ENCODE results near the gene ALOXE3. TPM values are rescaled to one million over a fixed set of nuclear protein-coding genes. Genes with fewer than 3 reads are reported as not detected.

Gene ALOXE3
- total and polyA plus RNA-seq, 12 donors: not detected

DNA sequence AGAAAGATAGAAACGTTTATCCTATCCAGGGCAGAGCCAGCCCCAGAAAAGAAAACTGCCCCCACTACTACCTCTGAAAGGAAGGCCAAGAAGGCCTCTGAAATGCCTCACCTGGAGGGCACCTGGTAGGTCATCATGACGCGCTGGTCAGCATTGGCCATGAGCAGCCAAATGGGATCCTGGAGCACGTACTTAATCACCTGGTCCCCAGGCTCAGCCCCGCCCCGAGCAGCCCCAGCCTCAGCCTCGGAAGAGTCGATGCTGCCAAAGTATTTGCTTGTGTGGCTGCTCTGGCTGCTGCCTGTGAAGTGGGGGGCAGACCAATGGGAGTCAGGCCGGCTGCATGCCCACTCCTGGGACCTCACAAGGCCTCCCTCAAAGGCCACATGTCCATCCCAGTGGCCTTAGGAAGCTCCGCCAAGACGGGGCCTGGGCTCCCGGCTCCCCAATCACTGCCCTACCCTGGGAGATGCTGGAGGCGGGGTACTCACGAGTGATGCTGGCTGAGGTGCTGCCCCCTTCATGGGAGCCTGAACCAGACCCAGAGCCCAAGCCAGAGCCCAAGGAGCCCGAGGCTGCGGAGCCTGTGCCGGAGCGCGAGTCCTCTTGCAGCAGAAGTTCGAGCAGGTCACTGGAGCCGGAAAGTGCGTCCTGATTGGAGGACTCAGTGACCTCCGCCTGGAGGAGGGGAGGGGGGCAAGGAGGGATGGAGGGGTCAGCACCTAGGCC lies 24.0 kb upstream of the ALOXE3 start:
- Histone ChIP-seq H3K27ac (peak overlapping the region in 2 of 5 donors; percentile 4 to 90), H3K36me3 (replicated peaks in 1 of 2) (peaks cover 0 to 81% of the 10 kb centered on the region in 2 donors), H3K4me1 (replicated peaks in 1 of 2) (peaks cover 0 to 24% of the 10 kb centered on the region in 2 donors), H3K4me3 (no peak overlapping the region), H3K27me3 (no peaks in the 10 kb centered on the region), H3K9me3 (replicated peaks in 1 of 3) (no peaks in the 10 kb centered on the region)
- DNase-seq: peak in 4 of 7 donors; percentile 34 to 55 (median 38)
- WGBS, 4 donors: 72 to 86% (median 76%) methylated on average over 7 to 23 of the region's 23 CpGs
- TF ChIP-seq, protein P1, sequence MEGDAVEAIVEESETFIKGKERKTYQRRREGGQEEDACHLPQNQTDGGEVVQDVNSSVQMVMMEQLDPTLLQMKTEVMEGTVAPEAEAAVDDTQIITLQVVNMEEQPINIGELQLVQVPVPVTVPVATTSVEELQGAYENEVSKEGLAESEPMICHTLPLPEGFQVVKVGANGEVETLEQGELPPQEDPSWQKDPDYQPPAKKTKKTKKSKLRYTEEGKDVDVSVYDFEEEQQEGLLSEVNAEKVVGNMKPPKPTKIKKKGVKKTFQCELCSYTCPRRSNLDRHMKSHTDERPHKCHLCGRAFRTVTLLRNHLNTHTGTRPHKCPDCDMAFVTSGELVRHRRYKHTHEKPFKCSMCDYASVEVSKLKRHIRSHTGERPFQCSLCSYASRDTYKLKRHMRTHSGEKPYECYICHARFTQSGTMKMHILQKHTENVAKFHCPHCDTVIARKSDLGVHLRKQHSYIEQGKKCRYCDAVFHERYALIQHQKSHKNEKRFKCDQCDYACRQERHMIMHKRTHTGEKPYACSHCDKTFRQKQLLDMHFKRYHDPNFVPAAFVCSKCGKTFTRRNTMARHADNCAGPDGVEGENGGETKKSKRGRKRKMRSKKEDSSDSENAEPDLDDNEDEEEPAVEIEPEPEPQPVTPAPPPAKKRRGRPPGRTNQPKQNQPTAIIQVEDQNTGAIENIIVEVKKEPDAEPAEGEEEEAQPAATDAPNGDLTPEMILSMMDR (IDR thresholded peaks at IDR 0.05): no peak
- TF ChIP-seq POLR2A (IDR thresholded peaks at IDR 0.05): no peak
- intact Hi-C loops (cut with DNase I): no loop called here

DNA sequence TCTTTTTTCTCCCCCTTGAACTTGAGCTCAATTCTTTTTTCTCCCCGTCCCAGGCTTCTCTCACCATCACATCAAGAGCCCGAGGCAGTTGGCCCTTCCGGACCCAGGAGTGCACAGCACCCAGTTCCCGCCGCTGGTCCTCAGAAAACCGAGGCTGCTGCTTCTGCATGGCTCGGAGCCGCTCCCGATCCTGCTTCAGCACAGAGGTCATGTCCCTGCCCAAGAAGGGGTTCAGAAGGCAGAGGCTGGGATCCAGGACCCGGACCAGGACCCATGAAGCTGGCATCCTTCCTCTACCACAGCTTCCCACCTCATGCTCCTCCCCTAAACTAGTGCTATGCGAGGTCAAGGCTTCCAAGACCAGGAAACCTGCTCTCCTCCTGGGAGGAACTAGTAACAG lies 23.4 kb upstream of the ALOXE3 start:
- DNase-seq: peak in 3 of 7 donors; percentile 29 to 37 (median 31)
- intact Hi-C loops (cut with DNase I): no loop called here
- 84 to 88% (median 87%) methylated on average over 10 to 11 of the region's 11 CpGs for WGBS, 4 donors

DNA sequence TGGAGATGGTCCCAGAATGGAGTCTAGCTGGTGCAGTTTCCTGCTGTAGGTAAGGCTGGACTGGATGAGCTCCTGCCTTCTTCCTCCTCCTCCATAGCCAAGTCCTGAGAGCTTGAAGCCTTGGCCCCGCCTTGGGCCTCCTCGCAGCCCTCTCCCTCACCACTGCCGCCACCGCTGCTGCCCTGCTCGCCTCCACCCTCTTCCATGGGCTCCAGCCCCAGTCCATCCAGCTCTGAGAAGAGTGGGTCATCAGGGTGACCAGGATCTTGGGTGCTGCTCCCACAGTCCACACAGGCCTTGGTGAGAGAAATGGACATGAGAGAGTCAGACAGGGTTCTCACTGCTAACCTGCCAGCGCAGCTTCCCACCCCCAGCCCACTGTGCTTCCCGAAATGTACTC lies 22.7 kb upstream of the ALOXE3 start:
- WGBS, 4 donors: 87 to 95% (median 94%) methylated on average over 5 to 7 of the region's 7 CpGs
- no peak for TF ChIP-seq POLR2A (IDR thresholded peaks at IDR 0.05)
- TF ChIP-seq, protein P1 (IDR thresholded peaks at IDR 0.05): no peak
- H3K27ac ChIP-seq: peak overlapping the region in 2 of 5 donors; percentile 40 to 90
- H3K9me3 ChIP-seq (replicated peaks in 1 of 3): no peaks in the 10 kb centered on the region
- peak in 3 of 7 donors; percentile 33 to 59 (median 49) for DNase-seq
- intact Hi-C loops (cut with DNase I): no loop called here
- peaks cover 0 to 68% of the 10 kb centered on the region in 2 donors for H3K36me3 ChIP-seq (replicated peaks in 1 of 2)
- H3K4me1 ChIP-seq (replicated peaks in 1 of 2): peaks cover 0 to 14% of the 10 kb centered on the region in 2 donors
- H3K27me3 ChIP-seq: no peaks in the 10 kb centered on the region
- H3K4me3 ChIP-seq: no peak overlapping the region

More for the DNA sequence above, 23.4 kb upstream of the ALOXE3 start:
- no peak for TF ChIP-seq POLR2A (IDR thresholded peaks at IDR 0.05)
- TF ChIP-seq, protein P1 (IDR thresholded peaks at IDR 0.05): no peak
- H3K27me3 ChIP-seq: no peaks in the 10 kb centered on the region
- peaks cover 0 to 75% of the 10 kb centered on the region in 2 donors for H3K36me3 ChIP-seq (replicated peaks in 1 of 2)
- H3K9me3 ChIP-seq (replicated peaks in 1 of 3): no peaks in the 10 kb centered on the region
- H3K4me3 ChIP-seq: no peak overlapping the region
- H3K4me1 ChIP-seq (replicated peaks in 1 of 2): peaks cover 0 to 18% of the 10 kb centered on the region in 2 donors
- peak overlapping the region in 1 of 5 donors; percentile 90 for H3K27ac ChIP-seq

DNA sequence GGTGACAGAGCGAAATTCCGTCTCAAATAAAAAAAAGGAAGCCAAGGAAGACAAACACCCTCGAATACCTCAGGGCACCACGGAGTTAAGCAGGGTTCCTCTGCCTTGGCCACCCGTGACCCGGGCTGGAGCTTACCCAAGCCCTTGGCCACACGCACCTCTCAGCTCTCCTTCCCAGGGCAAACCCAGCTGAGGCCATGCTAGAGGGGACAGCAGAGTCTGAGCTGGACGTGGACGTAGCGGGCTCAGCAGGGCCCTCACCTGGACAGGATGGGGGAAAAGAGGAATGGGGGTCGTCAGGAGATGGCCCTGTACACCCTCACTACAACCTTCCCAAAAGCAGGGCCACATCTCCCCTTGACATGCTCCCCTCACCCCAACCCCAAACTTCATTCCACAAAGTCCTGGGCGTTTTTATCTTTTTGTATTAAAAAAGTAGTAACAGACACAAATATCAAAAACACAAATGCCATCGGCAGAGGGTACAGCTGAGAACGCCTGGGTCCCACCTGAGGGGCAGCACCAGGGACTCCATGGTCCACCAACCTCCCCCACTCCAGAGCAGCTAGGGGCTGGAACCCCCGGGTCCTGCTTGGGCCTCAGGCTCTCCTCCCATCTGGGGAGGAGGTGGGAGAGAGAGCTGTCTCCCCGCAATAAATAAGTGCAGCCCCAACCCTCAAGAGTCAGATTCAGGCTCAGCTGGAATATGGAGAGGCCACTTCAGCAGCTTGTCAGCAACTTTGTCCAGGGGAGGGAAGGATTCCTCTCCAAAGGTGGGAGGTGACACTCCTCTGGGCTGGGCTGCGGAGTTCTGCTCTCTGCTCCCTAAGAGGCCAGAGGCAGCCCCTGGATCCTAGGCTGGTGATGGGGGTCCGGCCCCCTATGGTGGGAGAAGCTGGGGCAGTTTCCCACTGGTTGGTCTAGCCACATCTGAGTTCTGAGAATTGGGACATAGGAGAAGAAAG lies 22.0 kb upstream of the ALOXE3 start:
- H3K4me1 ChIP-seq (replicated peaks in 1 of 2): peaks cover 0 to 14% of the 10 kb centered on the region in 2 donors

More for the DNA sequence above, 22.0 kb upstream of the ALOXE3 start:
- intact Hi-C loops (cut with DNase I): no loop called here
- H3K9me3 ChIP-seq (replicated peaks in 1 of 3): no peaks in the 10 kb centered on the region
- H3K27ac ChIP-seq: peak overlapping the region in 3 of 5 donors; percentile 76 to 90 (median 89)
- TF ChIP-seq, protein P1 (IDR thresholded peaks at IDR 0.05): no peak
- TF ChIP-seq POLR2A (IDR thresholded peaks at IDR 0.05): no peak
- H3K27me3 ChIP-seq: no peaks in the 10 kb centered on the region
- H3K4me3 ChIP-seq: no peak overlapping the region
- H3K36me3 ChIP-seq (replicated peaks in 1 of 2): peaks cover 0 to 61% of the 10 kb centered on the region in 2 donors
- 71 to 76% (median 73%) methylated on average over 18 of the region's 18 CpGs for WGBS, 4 donors
- DNase-seq: peak; percentile 39 to 64 (median 55)
